ENCODE measurements around the gene PPARA.

GRCh38 chr22:46226577-46226976 is 76.3 kb downstream of the PPARA start:
- TF ChIP-seq CTCF (IDR thresholded peaks at IDR 0.05; ENCODE audit: insufficient read depth, low read length) (no peak), GABPA (IDR thresholded peaks at IDR 0.05; ENCODE audit: low read depth) (no peak), REST (IDR thresholded peaks at IDR 0.05; ENCODE audit: insufficient replicate concordance, low read depth) (no peak)
